Neural progenitor cell (in vitro differentiated cells): ENCODE measurements around the gene TFCP2. TPM values are rescaled to one million over a fixed set of nuclear protein-coding genes. Genes with fewer than 3 reads are reported as not detected.
A peak's percentile ranks its signal among the peaks of the same experiment; 100 is the strongest.

Source experiments
- DNase-seq: peaks from one replicate; pipeline ENCODE4 v3.0.0-alpha.2; 2016; ENCODE audit warnings: low spot score
- H2AFZ ChIP-seq: fragments of 200-600 bp; sonication (generic); replicated peaks from 2 replicates; pipeline ENCODE4 v1.6.1; 2016; ENCODE audit warnings: antibody characterized with exemption
- H3F3A ChIP-seq: fragments of 200-600 bp; sonication (generic); 2 replicates; pipeline ENCODE4 v1.6.1; 2016; ENCODE audit warnings: antibody characterized with exemption, low read depth
- H3K27ac ChIP-seq: fragments of 200-600 bp; sonication (generic); 2 replicates; pipeline ENCODE4 v1.5.1; 2016; ENCODE audit warnings: mild to moderate bottlenecking
- H3K27me3 ChIP-seq: fragments of 200-600 bp; sonication (generic); 2 replicates; pipeline ENCODE4 v1.6.1; 2016; ENCODE audit warnings: mild to moderate bottlenecking, moderate library complexity
- H3K36me3 ChIP-seq: fragments of 200-600 bp; sonication (generic); 2 replicates; pipeline ENCODE4 v1.5.1; 2016
- H3K4me1 ChIP-seq: fragments of 200-600 bp; sonication (generic); 2 replicates; pipeline ENCODE4 v1.6.1; 2016; ENCODE audit warnings: mixed run types
- H3K4me2 ChIP-seq: fragments of 200-600 bp; sonication (generic); 2 replicates; pipeline ENCODE4 v1.6.1; 2016
- H3K4me3 ChIP-seq: fragments of 200-600 bp; sonication (generic); 2 replicates; pipeline ENCODE4 v1.5.1; 2016
- H3K79me2 ChIP-seq: fragments of 200-600 bp; sonication (generic); 2 replicates; pipeline ENCODE4 v1.6.1; 2016; ENCODE audit warnings: low read depth
- H3K9ac ChIP-seq: fragments of 200-600 bp; sonication (generic); 2 replicates; pipeline ENCODE4 v1.6.1; 2016
- H3K9me3 ChIP-seq: fragments of 200-600 bp; sonication (generic); 2 replicates; pipeline ENCODE4 v1.5.1; 2016; ENCODE audit warnings: low read depth
- H4K20me1 ChIP-seq: fragments of 200-600 bp; sonication (generic); 2 replicates; pipeline ENCODE4 v1.6.1; 2016; ENCODE audit warnings: low read depth
- H3K27ac Mint-ChIP-seq: 3 replicates; pipeline ENCODE4 v1.8.0; 2021; ENCODE audit warnings: mixed read lengths
- H3K27me3 Mint-ChIP-seq: 2 replicates; pipeline ENCODE4 v1.8.0; 2022; ENCODE audit warnings: low read depth, mild to moderate bottlenecking, inconsistent platforms, moderate library complexity, mixed read lengths; ENCODE audit not compliant: insufficient read depth
- H3K36me3 Mint-ChIP-seq: 3 replicates; pipeline ENCODE4 v1.8.0; 2021; ENCODE audit warnings: mixed read lengths
- H3K4me1 Mint-ChIP-seq: 3 replicates; pipeline ENCODE4 v1.8.0; 2021; ENCODE audit warnings: mixed read lengths
- H3K4me3 Mint-ChIP-seq: 3 replicates; pipeline ENCODE4 v1.8.0; 2021; ENCODE audit warnings: mild to moderate bottlenecking, moderate library complexity, mixed read lengths
- H3K9me3 Mint-ChIP-seq: 3 replicates; pipeline ENCODE4 v1.8.0; 2020; ENCODE audit warnings: mixed read lengths
- EZH2 ChIP-seq: fragments of 200-600 bp; sonication (generic); IDR thresholded peaks from 2 replicates; pipeline ENCODE4 v1.6.1; 2017; ENCODE audit warnings: antibody characterized with exemption, mild to moderate bottlenecking, moderate library complexity
- EZH2phosphoT487 ChIP-seq: fragments of 200-600 bp; sonication (generic); IDR thresholded peaks from 2 replicates; pipeline ENCODE4 v1.6.1; 2017; ENCODE audit warnings: antibody characterized with exemption
- total RNA-seq: library from RNA; depleted of rRNA; stranded (reverse); fragments of >200 nt; gene quantifications from 2 replicates; pipeline ENCODE4 v1.2.3, GENCODE V29; 2015; ENCODE audit warnings: low replicate concordance
- TF ChIP-seq, protein P1 (sequence below): fragments of 200-600 bp; sonication (generic); IDR thresholded peaks from 2 replicates; pipeline ENCODE4 v1.5.1; 2017; ENCODE audit warnings: antibody characterized with exemption, mild to moderate bottlenecking

TFCP2 gene
- total RNA-seq, 1 donor from 2014 or later = 28.8 TPM

DNA sequence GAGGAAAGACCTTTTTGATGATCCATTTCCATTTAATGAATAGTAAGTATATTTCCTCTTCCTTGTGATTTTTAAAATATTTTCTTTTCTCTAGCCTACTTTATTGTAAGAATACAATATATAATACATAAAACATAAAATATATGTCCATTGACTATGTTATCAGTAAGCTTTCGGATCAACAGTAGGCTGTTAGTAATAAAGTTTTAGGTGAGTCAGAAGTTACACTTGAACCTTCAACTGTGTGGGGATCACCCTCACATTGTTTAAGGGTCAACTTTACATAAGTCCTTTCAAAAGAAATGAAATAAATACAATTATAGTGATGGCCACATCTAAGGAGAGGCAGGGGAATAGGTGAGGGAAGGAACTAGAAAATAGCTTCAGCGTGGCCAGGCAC lies 5.0 kb upstream of the TFCP2 start:
- H3K9me3 ChIP-seq = no peaks in the 10 kb centered on the region
- H4K20me1 ChIP-seq = no peaks in the 10 kb centered on the region
- no peaks in the 10 kb centered on the region for H3K4me1 ChIP-seq
- H3K27ac Mint-ChIP-seq = no peak overlapping the region
- H3K27me3 ChIP-seq = peaks cover 8% of the 10 kb centered on the region
- no peak for DNase-seq
- no peaks in the 10 kb centered on the region for H3K4me1 Mint-ChIP-seq
- peaks cover 7% of the 10 kb centered on the region for H3K27me3 Mint-ChIP-seq
- H3K27ac ChIP-seq = no peak overlapping the region
- H3K4me2 ChIP-seq = no peak overlapping the region
- H3K36me3 Mint-ChIP-seq = no peaks in the 10 kb centered on the region
- H3K9ac ChIP-seq = no peak overlapping the region
- H2AFZ ChIP-seq = no peak overlapping the region
- H3K4me3 Mint-ChIP-seq = no peak overlapping the region
- no peaks in the 10 kb centered on the region for H3K9me3 Mint-ChIP-seq
- no peak for TF ChIP-seq EZH2
- TF ChIP-seq, protein P1, sequence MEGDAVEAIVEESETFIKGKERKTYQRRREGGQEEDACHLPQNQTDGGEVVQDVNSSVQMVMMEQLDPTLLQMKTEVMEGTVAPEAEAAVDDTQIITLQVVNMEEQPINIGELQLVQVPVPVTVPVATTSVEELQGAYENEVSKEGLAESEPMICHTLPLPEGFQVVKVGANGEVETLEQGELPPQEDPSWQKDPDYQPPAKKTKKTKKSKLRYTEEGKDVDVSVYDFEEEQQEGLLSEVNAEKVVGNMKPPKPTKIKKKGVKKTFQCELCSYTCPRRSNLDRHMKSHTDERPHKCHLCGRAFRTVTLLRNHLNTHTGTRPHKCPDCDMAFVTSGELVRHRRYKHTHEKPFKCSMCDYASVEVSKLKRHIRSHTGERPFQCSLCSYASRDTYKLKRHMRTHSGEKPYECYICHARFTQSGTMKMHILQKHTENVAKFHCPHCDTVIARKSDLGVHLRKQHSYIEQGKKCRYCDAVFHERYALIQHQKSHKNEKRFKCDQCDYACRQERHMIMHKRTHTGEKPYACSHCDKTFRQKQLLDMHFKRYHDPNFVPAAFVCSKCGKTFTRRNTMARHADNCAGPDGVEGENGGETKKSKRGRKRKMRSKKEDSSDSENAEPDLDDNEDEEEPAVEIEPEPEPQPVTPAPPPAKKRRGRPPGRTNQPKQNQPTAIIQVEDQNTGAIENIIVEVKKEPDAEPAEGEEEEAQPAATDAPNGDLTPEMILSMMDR = no peak
- no peak for TF ChIP-seq EZH2phosphoT487
- no peaks in the 10 kb centered on the region for H3K36me3 ChIP-seq
- H3K4me3 ChIP-seq = no peak overlapping the region
- H3K79me2 ChIP-seq = no peaks in the 10 kb centered on the region
- peaks cover 16% of the 10 kb centered on the region for H3F3A ChIP-seq

DNA sequence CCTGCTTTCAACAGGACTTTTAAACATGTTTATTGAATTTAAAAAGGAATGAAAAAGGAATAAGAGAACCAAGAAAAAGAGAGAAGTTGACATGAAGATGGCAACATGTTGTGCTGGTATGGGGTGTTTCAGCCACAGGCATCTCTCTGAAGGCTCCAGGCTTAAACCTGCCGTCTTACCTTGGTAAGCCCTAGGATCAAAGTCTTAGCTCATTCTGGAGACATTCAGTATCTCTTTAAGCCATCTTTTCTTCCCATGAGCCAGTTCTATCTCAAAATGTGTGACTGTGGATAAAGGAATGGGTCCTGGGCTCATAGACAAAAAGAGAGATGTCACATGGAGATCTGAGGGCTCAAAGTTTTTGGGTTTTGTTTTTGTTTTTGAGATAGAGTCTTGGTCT lies 1.6 kb upstream of the TFCP2 start:
- H3K9me3 ChIP-seq = no peaks in the 10 kb centered on the region

DNA sequence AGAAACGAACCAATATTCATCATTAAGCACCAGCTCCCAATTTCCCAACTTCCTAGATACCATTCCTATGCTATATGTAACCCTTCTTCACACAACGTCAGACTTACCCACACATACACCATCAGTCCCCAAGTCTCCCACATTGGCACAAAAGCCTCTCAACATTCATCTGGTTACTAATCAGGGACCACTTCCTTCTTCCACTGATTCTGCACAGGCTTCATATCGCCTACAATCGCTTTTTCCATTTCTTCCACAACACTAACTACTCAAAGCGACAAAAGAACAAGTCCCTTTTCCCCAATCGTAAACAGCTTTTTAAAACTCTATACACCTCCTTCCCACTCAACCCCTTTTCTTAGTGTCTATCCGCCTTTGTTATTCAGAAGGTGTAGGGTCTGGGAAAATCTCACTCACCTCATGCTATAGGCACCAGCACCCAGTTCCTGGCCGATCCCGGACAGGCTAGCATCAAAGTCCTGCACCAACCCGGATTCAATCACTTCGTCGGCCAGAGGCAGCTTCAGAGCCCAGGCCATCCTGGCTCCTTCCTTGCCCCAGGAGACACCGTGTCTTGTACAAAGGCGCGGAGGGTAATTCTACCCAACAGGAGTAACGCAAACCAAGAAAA lies 936 bp downstream of the TFCP2 start:
- Mint-ChIP-seq H3K4me1 (peaks cover 4% of the 10 kb centered on the region), H3K36me3 (no peaks in the 10 kb centered on the region), H3K9me3 (no peaks in the 10 kb centered on the region), H3K4me3 (no peak overlapping the region), H3K27me3 (peaks cover 4% of the 10 kb centered on the region), H3K27ac (no peak overlapping the region)
- H3K27me3 ChIP-seq = peaks cover 8% of the 10 kb centered on the region
- peaks cover 27% of the 10 kb centered on the region for H3F3A ChIP-seq
- peak overlapping the region; percentile 73 for H3K4me2 ChIP-seq
- no peaks in the 10 kb centered on the region for H3K9me3 ChIP-seq
- H2AFZ ChIP-seq = peak overlapping the region; percentile 93
- peaks cover 9% of the 10 kb centered on the region for H4K20me1 ChIP-seq
- H3K27ac ChIP-seq = peak overlapping the region; percentile 97
- H3K79me2 ChIP-seq = peaks cover 55% of the 10 kb centered on the region
- peak; percentile 55 for DNase-seq
- H3K4me3 ChIP-seq = peak overlapping the region; percentile 87
- peak overlapping the region; percentile 90 for H3K9ac ChIP-seq
- TF ChIP-seq EZH2phosphoT487 = no peak
- TF ChIP-seq, protein P1 = no peak
- TF ChIP-seq EZH2 = no peak
- no peaks in the 10 kb centered on the region for H3K4me1 ChIP-seq
- H3K36me3 ChIP-seq = no peaks in the 10 kb centered on the region

More for the DNA sequence above, 1.6 kb upstream of the TFCP2 start:
- Mint-ChIP-seq H3K4me1 (peaks cover 4% of the 10 kb centered on the region), H3K36me3 (no peaks in the 10 kb centered on the region), H3K27me3 (peaks cover 4% of the 10 kb centered on the region), H3K9me3 (no peaks in the 10 kb centered on the region), H3K4me3 (peak overlapping the region; percentile 82), H3K27ac (no peak overlapping the region)
- Histone ChIP-seq H3K4me3 (no peak overlapping the region), H3K27ac (no peak overlapping the region), H3K79me2 (peaks cover 30% of the 10 kb centered on the region), H3K27me3 (peaks cover 8% of the 10 kb centered on the region), H3K9ac (no peak overlapping the region), H4K20me1 (peaks cover 3% of the 10 kb centered on the region), H3K36me3 (no peaks in the 10 kb centered on the region), H3K4me2 (no peak overlapping the region), H3K4me1 (no peaks in the 10 kb centered on the region), H3F3A (peaks cover 27% of the 10 kb centered on the region), H2AFZ (no peak overlapping the region)
- TF ChIP-seq, protein P1 = no peak
- TF ChIP-seq EZH2 (no peak), EZH2phosphoT487 (no peak)
- DNase-seq = no peak
